HFFc6 (cell line): ENCODE measurements around the gene CGREF1. TPM values are rescaled to one million over a fixed set of nuclear protein-coding genes. Genes with fewer than 3 reads are reported as not detected.

Source experiments
- DNase-seq: peaks from one replicate; pipeline ENCODE4 v3.0.0-alpha.2; 2018
- H3K27ac Mint-ChIP-seq: 2 replicates; pipeline ENCODE4 v1.8.0; 2020; ENCODE audit warnings: mild to moderate bottlenecking, mixed read lengths
- H3K27me3 Mint-ChIP-seq: 2 replicates; pipeline ENCODE4 v1.8.0; 2021; ENCODE audit warnings: mild to moderate bottlenecking, moderate library complexity, mixed read lengths; ENCODE audit not compliant: insufficient read depth
- H3K36me3 Mint-ChIP-seq: 2 replicates; pipeline ENCODE4 v1.8.0; 2021; ENCODE audit warnings: low read depth, mixed read lengths
- H3K4me1 Mint-ChIP-seq: 2 replicates; pipeline ENCODE4 v1.8.0; 2020; ENCODE audit warnings: low read depth, mixed read lengths
- H3K4me3 Mint-ChIP-seq: 2 replicates; pipeline ENCODE4 v1.8.0; 2020; ENCODE audit warnings: mild to moderate bottlenecking, moderate library complexity, mixed read lengths
- H3K9me3 Mint-ChIP-seq: 2 replicates; pipeline ENCODE4 v1.8.0; 2020; ENCODE audit warnings: mild to moderate bottlenecking, mixed read lengths
- total RNA-seq, 6 experiments: library from RNA; stranded (reverse); fragmentation: NEBNext Ultra II Directional; extraction: Animal tissue kit (Norgen Biotek cat#: 25700); gene quantifications; 2 replicates in 1 of 6; 3 replicates in 5 of 6; pipeline ENCODE4 v1.2.3, GENCODE V29; 2021
- TF ChIP-seq, protein P1 (sequence below): fragments of 200-600 bp; sonication (generic); IDR thresholded peaks from 2 replicates; pipeline ENCODE4 v1.5.0; 2021; ENCODE audit warnings: antibody characterized with exemption, mild to moderate bottlenecking

Gene CGREF1
- total RNA-seq, 6 experiments from 2014 or later = 0.12 TPM; not detected in 5

DNA sequence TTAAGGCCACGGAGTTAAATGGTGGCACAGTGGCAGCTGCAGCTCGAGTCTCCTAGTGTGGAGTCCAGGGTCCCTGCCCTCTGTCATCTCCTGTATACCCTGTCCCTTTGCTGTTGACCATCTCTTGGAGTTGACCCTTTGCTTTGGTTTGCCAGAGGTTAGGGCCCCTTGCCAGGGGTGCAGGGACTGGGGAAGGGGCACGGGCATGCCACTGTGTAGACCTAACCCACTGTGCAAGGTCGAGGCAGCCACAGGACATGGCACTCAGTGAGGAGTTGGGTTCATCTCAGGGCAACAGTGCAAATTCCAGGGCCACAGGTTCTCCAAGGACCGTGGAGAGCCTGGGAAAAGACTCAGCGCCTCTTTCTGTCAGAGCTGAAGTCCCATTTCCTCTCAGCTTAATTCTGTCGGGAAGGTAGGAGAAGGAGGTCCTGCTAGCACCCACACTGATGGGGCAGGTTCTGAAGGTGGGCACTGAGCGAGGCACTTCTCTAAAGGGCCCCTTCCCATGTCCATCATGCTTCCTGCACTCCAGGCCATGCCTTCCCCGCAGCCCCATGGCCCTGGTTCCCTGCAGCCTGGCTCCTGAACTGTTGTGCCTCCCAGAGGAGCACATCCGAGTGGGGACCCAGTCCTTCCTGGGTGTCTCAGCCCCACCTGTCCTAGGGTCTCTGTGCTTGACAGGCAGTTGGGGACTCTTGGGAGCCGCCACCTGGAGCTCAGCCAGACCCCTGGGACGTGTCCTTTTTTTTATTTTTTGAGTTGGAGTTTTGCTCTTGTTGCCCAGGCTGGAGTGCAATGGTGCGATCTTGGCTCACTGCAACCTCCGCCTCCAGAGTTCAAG, 29.6 kb downstream of the CGREF1 start:
- no peaks in the 10 kb centered on the region for H3K9me3 Mint-ChIP-seq
- no peak overlapping the region for H3K4me3 Mint-ChIP-seq
- TF ChIP-seq, protein P1, sequence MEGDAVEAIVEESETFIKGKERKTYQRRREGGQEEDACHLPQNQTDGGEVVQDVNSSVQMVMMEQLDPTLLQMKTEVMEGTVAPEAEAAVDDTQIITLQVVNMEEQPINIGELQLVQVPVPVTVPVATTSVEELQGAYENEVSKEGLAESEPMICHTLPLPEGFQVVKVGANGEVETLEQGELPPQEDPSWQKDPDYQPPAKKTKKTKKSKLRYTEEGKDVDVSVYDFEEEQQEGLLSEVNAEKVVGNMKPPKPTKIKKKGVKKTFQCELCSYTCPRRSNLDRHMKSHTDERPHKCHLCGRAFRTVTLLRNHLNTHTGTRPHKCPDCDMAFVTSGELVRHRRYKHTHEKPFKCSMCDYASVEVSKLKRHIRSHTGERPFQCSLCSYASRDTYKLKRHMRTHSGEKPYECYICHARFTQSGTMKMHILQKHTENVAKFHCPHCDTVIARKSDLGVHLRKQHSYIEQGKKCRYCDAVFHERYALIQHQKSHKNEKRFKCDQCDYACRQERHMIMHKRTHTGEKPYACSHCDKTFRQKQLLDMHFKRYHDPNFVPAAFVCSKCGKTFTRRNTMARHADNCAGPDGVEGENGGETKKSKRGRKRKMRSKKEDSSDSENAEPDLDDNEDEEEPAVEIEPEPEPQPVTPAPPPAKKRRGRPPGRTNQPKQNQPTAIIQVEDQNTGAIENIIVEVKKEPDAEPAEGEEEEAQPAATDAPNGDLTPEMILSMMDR = no peak
- DNase-seq = no peak
- H3K27me3 Mint-ChIP-seq = peaks cover 5% of the 10 kb centered on the region
- H3K27ac Mint-ChIP-seq = no peak overlapping the region
- peaks cover 23% of the 10 kb centered on the region for H3K4me1 Mint-ChIP-seq
- no peaks in the 10 kb centered on the region for H3K36me3 Mint-ChIP-seq

DNA sequence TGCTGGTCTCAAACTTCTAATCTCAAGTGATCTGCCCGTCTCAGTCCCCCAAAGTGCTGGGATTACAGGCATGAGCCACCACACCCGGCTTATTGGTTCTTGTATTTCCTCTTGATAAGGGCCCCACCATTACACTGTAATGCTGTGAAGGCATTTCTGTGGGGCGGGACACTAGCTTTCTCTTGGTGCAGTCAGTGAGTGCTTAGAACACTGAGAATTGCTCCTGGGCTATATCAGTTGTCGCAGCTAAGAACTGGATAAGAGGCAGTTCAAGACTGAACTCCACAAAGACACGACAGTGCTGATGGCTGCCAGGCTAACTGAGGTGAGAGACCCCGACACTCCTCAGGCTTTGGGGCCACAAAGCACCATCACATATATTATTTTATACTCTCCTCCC, 30.3 kb downstream of the CGREF1 start:
- no peak for DNase-seq
- H3K4me3 Mint-ChIP-seq = no peak overlapping the region
- H3K9me3 Mint-ChIP-seq = no peaks in the 10 kb centered on the region
- no peak overlapping the region for H3K27ac Mint-ChIP-seq
- H3K36me3 Mint-ChIP-seq = no peaks in the 10 kb centered on the region
- TF ChIP-seq, protein P1 = no peak
- H3K4me1 Mint-ChIP-seq = peaks cover 23% of the 10 kb centered on the region
- H3K27me3 Mint-ChIP-seq = peaks cover 5% of the 10 kb centered on the region

DNA sequence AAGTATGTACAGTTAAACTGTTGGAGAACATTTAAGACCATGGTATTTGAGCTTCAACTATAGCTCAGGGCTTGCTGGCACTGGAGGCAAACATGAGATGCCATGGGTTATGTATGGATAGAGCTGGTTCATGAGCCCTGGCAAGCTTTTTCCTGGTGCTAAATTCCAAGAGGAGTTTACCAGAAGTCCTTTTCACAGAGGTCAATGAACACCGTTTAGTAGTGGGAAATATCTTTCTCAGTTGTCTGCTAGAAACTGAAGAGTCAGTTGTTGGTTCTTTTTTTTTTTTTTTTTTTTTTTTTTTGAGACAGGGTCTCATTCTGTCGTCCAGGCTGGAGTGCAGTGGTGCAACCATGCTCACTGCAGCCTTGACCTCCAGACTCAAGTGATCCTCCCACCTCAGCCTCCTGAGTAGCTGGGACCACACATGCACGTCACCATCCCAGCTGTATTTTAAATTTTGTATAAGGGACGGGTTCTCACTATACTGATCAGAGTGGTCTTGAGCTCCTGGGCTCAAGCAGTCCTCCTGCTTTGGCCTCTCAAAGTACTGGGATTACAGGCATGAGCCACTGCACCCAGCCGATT, 31.0 kb downstream of the CGREF1 start:
- no peak overlapping the region for H3K4me3 Mint-ChIP-seq
- DNase-seq = no peak
- peaks cover 17% of the 10 kb centered on the region for H3K4me1 Mint-ChIP-seq
- H3K27me3 Mint-ChIP-seq = peaks cover 5% of the 10 kb centered on the region
- TF ChIP-seq, protein P1 = no peak
- H3K27ac Mint-ChIP-seq = no peak overlapping the region
- no peaks in the 10 kb centered on the region for H3K36me3 Mint-ChIP-seq
- H3K9me3 Mint-ChIP-seq = no peaks in the 10 kb centered on the region

DNA sequence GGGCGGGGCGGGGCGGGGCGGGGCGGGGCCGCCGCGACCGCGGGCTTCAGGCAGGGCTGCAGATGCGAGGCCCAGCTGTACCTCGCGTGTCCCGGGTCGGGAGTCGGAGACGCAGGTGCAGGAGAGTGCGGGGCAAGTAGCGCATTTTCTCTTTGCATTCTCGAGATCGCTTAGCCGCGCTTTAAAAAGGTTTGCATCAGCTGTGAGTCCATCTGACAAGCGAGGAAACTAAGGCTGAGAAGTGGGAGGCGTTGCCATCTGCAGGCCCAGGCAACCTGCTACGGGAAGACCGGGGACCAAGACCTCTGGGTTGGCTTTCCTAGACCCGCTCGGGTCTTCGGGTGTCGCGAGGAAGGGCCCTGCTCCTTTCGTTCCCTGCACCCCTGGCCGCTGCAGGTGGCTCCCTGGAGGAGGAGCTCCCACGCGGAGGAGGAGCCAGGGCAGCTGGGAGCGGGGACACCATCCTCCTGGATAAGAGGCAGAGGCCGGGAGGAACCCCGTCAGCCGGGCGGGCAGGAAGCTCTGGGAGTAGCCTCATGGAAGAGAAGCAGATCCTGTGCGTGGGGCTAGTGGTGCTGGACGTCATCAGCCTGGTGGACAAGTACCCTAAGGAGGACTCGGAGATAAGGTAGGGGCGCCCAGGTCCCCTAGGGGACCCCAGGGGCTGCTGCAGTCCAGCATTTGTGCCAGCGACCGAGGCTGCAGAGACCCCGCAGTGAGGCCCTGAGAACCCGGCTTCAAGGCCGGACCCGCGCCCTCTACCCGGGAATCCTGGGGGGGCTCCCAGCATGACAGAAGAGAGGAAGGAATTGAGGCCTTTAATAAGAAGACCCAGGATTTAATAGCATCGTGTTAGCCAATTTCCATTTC, 32.0 kb downstream of the CGREF1 start, which contains the start of gene KHK:
Gene KHK, plus strand, starts transcription at position 49 of the 870 bp plus-strand sequence. Its CDS starts 488 bp downstream, at position 537.
- no peak for DNase-seq
- H3K4me3 Mint-ChIP-seq = peak within 1 kb of the TSS; percentile 82
- peaks cover 16% of the 10 kb centered on the region for H3K4me1 Mint-ChIP-seq
- peaks cover 3% of the 10 kb centered on the region for H3K27me3 Mint-ChIP-seq
- TF ChIP-seq, protein P1 = peak; percentile 66
- H3K9me3 Mint-ChIP-seq = no peaks in the 10 kb centered on the region
- no peaks in the 10 kb centered on the region for H3K36me3 Mint-ChIP-seq
- H3K27ac Mint-ChIP-seq = peak within 1 kb of the TSS; percentile 65

DNA sequence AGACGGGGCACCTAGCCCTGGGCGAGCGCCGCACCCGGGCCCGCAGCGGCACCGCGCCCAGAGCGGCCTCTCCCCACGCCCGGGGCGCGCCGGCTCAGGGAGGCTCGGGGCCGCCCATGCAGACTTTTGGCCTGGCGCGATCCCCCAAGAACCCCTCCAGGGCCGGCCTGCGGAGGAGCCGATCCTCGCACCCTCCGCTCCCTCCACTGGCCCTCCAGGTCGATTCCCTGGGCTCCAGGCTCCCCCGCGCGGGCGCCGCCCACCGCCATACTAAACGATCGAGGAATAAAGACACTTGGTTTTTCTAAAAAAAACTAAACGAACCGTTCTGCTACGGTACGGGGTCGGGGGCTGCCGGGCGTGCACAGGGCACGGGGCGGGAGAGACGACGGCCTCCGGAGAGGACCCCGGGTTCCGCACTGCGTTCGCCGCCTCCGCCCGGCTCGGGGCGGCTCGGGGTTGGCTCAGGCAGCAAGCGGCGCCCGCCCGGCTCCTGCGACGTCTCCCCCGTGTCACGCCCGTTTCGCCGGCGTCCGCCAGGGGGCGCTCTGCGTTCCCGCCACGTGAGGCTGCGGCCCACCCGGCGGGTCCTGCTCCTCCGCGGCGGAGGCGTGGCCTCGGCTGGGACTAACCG, 32.7 kb downstream of the CGREF1 start:
- Mint-ChIP-seq H3K27me3 (peaks cover 3% of the 10 kb centered on the region), H3K36me3 (peaks cover 4% of the 10 kb centered on the region; the same call in 1 of the 2 replicates), H3K27ac (peak overlapping the region; percentile 65), H3K4me1 (peaks cover 21% of the 10 kb centered on the region), H3K4me3 (peak overlapping the region; percentile 79), H3K9me3 (no peaks in the 10 kb centered on the region)
- DNase-seq = peak; percentile 84
- TF ChIP-seq, protein P1 = peak; percentile 96
